HTR-8/SVneo (cell line): ENCODE measurements around the gene PUSL1.

ENCODE experiments used
- DNase-seq: peaks from one replicate; pipeline ENCODE4 v3.0.0; 2011; ENCODE audit warnings: low spot score, mixed read lengths; ENCODE audit not compliant: insufficient read length
- FAIRE-seq: peaks from 2 replicates; lab custom pipeline; 2011; peaks lifted over from hg19 to GRCh38; lab: Jason Lieb, UNC

PUSL1 gene

GRCh38 chr1:1320666-1321448 lies 12.5 kb downstream of the PUSL1 start:
- no peak for FAIRE-seq
- no peak for DNase-seq

- DNase-seq (no peak), FAIRE-seq (no peak)
These were observed 13.1 kb downstream of the PUSL1 start for GRCh38 chr1:1321477-1321876.

- no peak for DNase-seq
- FAIRE-seq: no peak
These were observed 14.0 kb downstream of the PUSL1 start for GRCh38 chr1:1322418-1322817.

- DNase-seq (no peak), FAIRE-seq (no peak)
These were observed 14.6 kb downstream of the PUSL1 start for GRCh38 chr1:1322952-1323351.

GRCh38 chr1:1324084-1324523 lies 15.7 kb downstream of the PUSL1 start:
- DNase-seq: no peak
- FAIRE-seq: no peak

GRCh38 chr1:1324524-1325287 lies 16.3 kb downstream of the PUSL1 start, which contains the start of the genes CPTP and INTS11:
Gene CPTP, plus strand, starts transcription at chr1:1324802. Its CDS starts 2,109 bp downstream, at chr1:1326911.
Gene INTS11, minus strand, starts transcription at chr1:1324660. Its CDS starts 52 bp downstream, at chr1:1324608.
- DNase-seq (peak; percentile 94), FAIRE-seq (peak; percentile 89)

- DNase-seq: no peak
- FAIRE-seq: peak; percentile 16
These were observed 17.1 kb downstream of the PUSL1 start for GRCh38 chr1:1325288-1326074.

- FAIRE-seq (no peak), DNase-seq (no peak)
These were observed 17.7 kb downstream of the PUSL1 start for GRCh38 chr1:1326075-1326605.

- no peak for FAIRE-seq
- DNase-seq: no peak
These were observed 18.9 kb downstream of the PUSL1 start for GRCh38 chr1:1327291-1327690.

- FAIRE-seq (no peak), DNase-seq (no peak)
These were observed 19.9 kb downstream of the PUSL1 start for GRCh38 chr1:1328254-1328653.

GRCh38 chr1:1329304-1330210 lies 21.2 kb downstream of the PUSL1 start:
- peak; percentile 98 for FAIRE-seq
- no peak for DNase-seq

- FAIRE-seq (no peak), DNase-seq (no peak)
These were observed 22.1 kb downstream of the PUSL1 start for GRCh38 chr1:1330366-1331067.

GRCh38 chr1:1331068-1331965 lies 22.9 kb downstream of the PUSL1 start, which contains the start of gene TAS1R3:
Gene TAS1R3, plus strand, starts transcription at chr1:1331280. Its CDS starts 66 bp downstream, at chr1:1331346.
- DNase-seq: no peak
- FAIRE-seq: no peak

GRCh38 chr1:1332031-1332755 lies 23.8 kb downstream of the PUSL1 start:
- DNase-seq (no peak), FAIRE-seq (no peak)

- DNase-seq (no peak), FAIRE-seq (no peak)
These were observed 24.5 kb downstream of the PUSL1 start for GRCh38 chr1:1332774-1333480.

GRCh38 chr1:1333551-1334241 lies 25.3 kb downstream of the PUSL1 start:
- DNase-seq (no peak), FAIRE-seq (no peak)
